ENCODE results near the gene KIT. TPM values are rescaled to one million over a fixed set of nuclear protein-coding genes. Genes with fewer than 3 reads are reported as not detected.

KIT gene
- total RNA-seq, 1 donor from 2014 or later = 7.8 TPM

DNA sequence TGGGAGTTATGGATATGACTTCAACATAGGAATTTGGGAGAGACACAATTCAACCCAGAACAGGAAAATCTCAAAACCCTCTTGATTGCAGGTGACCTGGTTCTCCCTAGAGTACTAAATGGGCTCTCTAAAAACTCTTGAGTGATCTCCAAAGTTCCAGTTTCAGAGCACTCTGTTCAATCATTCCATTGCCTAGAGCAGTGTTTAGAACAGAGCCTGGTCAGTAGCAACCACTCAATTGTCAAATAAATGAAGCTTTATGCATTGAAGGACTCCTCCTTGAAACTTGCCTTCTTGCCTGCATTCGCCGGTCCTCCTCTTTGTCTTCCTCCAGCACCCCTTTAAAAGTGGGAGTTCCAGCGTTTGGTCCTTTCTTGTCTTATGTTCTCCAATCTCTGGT, 85.8 kb downstream of the KIT start:
- DNase-seq (ENCODE audit: low spot score) = no peak

- no peak for DNase-seq (ENCODE audit: low spot score)
These were observed 86.7 kb downstream of the KIT start for GRCh38 chr4:54744487-54744886.

DNA sequence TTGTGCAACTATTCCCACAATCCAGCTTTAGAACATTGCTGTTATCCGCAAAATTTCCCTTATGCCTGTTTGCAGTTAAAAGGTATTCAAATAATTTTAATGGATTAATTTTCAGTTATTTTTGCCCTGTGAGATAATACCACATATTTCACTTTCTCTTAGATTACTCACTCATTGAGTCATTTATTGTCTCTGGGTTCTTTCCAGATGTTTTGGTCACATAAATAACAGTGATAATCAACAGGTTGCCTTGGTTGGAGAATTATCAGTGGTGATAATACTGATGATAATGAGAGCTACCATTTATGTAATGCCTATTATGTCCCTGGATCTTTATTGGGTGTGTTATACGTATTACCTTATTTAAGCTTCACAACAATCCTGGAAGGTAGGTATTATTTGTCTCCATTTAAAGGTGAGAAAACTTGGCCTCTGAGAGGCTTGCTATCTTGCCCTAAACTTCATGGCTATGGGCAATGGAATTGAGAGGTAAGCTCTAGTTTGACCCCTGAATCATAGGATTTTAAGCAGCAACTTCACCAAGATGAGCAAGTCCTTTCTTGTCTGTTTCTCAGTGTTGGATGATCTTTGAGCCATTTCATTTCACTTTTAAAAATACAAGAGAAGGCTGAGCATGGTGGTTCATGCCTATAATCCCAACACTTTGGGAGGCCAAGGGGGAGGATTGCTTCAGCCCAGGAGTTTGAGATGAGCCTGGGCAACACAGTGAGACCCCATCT, 87.4 kb downstream of the KIT start:
- DNase-seq (ENCODE audit: low spot score) = no peak

DNA sequence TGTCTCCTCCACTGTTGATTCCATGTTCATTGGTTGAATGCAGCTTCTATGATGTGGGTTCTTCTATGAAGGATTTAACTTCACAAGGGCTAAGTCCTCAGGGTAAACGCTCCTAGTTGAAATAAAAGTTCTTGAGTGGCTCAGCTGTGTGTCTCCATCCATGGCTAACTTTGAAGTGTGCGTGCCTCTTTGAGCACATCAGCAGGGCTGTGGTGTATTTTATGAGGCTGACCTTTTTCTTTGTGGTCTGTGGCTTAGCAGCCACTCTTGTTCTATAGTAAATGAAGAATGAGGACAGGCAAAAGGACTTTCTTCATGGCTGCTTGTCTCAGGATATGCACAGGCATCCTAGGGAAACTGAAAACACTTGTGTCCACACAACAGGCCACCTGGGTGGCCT, 88.5 kb downstream of the KIT start:
- no peak for DNase-seq (ENCODE audit: low spot score)

- no peak for DNase-seq (ENCODE audit: low spot score)
These were observed 92.6 kb downstream of the KIT start for GRCh38 chr4:54750341-54750740.

GRCh38 chr4:54754394-54754793, 96.6 kb downstream of the KIT start:
- DNase-seq (ENCODE audit: low spot score) = no peak

GRCh38 chr4:54764476-54764875, 106.7 kb downstream of the KIT start:
- DNase-seq (ENCODE audit: low spot score) = no peak

GRCh38 chr4:54767376-54767775, 109.6 kb downstream of the KIT start:
- DNase-seq (ENCODE audit: low spot score) = no peak

DNA sequence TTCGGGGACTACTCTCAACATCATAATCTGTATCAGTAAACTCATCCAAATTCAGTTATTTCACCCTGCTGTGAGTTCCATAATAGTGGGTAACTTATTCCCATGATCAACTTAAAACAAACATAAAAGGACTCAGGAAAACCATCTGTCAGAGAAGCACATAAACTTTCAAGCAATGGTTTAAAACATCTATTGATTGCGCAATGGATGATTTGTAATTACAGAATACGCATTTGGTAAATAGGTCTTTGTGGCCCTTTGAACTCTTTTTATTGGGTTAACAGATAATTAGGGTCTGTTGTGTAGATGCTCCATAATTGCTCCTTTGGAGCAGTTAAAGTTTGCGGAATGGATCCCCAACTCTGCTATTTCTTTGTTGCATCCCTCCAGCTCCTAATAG, 115.3 kb downstream of the KIT start:
- DNase-seq (ENCODE audit: low spot score) = no peak

- no peak for DNase-seq (ENCODE audit: low spot score)
These were observed 121.3 kb downstream of the KIT start for GRCh38 chr4:54779036-54779435.

DNA sequence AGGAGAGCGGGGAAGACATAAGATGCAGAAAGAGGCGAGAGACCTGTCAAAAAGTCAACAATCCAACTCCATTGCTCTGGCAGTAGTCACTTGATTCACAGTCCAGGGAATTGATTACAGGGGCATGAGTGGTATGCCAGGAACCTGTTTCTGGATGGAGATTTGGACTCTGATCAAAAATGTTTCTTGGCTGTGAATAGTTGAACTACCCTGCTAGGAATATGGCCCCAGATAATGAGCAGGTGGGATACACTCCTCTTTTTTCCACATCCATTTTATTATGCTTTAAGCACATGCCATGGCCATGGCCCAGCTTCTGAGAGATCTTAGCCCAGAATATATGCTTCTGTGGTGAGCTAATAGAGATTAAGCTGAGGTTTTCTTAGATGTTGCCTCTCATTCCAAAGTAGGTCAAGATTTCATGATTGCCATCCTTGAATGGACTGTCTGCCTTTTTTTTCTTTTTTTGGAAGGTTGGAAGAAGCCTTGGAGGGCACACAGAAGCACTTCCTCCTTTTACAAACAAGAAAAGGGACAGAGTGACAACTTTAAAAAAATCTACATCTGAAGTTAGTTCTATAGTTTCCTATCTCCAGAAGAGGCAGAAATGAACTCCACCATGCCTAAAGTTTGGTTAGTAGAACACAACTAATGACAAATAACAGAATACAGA, 121.9 kb downstream of the KIT start:
- DNase-seq (ENCODE audit: low spot score) = no peak

GRCh38 chr4:54780149-54780495, 122.4 kb downstream of the KIT start:
- DNase-seq (ENCODE audit: low spot score) = no peak

DNA sequence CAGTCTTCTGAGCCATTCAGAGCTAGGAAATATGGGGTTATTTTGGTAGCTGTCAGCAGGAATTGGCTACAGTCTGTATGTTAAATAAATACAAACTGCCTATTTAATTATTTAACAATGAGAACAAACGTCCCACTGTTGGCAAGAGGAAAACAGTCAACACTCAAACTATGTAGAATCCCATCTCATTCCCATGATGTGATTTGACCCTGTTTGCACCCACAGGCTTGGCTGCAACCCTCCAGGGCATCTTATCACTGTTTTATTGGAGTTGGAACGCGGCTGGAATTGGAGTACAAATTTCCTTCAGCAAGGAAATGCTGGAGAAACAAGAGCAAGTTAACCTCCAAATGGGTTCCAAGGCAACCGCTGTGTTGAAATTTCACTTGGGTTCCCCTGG, 124.0 kb downstream of the KIT start:
- no peak for DNase-seq (ENCODE audit: low spot score)

- DNase-seq (ENCODE audit: low spot score) = no peak
These were observed 125.8 kb downstream of the KIT start for GRCh38 chr4:54783402-54784110.

- peak; percentile 91 for DNase-seq (ENCODE audit: low spot score)
These were observed 126.5 kb downstream of the KIT start for GRCh38 chr4:54784161-54784671.
